Activated CD4-positive, alpha-beta T cell treated with anti-CD3 and anti-CD28 coated beads, Interleukin-2, amount 50 U/mL, for 24 hours (primary cell): ENCODE data around the gene APC2.
"Not testable (repeated sequence)": the region's sequence is repeated elsewhere in the genome, so short reads cannot be mapped to it uniquely, and the experiment has no call there.

ENCODE experiments used
- DNase-seq, 2 donors: peaks; one replicate each; pipeline ENCODE4 v3.0.0-alpha.2; 2020; ENCODE audit warnings: low read depth in 1 of 2, low spot score in 1 of 2

The APC2 gene

GRCh38 chr19:1475751-1476437, 26.0 kb downstream of the APC2 start:
- no peak for DNase-seq

DNA sequence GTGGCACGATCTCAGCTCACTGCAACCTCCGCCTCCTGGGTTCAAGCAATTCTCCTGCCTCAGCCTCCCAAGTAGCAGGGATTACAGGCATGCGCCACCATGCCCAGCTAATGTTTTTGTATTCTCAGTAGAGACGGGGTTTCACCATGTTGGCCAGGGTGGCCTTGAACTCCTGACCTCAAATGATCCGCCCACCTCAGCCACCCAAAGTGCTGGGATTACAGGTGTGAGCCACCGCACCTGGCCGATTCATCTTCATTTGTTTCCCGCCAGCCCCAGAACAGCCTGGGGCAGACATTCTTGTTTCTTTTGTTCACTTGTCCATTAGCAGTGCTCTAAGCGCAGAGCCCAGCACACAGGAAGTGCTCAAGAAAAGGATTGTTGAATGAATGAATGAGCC, 27.1 kb downstream of the APC2 start:
- DNase-seq = not testable (repeated sequence)

DNA sequence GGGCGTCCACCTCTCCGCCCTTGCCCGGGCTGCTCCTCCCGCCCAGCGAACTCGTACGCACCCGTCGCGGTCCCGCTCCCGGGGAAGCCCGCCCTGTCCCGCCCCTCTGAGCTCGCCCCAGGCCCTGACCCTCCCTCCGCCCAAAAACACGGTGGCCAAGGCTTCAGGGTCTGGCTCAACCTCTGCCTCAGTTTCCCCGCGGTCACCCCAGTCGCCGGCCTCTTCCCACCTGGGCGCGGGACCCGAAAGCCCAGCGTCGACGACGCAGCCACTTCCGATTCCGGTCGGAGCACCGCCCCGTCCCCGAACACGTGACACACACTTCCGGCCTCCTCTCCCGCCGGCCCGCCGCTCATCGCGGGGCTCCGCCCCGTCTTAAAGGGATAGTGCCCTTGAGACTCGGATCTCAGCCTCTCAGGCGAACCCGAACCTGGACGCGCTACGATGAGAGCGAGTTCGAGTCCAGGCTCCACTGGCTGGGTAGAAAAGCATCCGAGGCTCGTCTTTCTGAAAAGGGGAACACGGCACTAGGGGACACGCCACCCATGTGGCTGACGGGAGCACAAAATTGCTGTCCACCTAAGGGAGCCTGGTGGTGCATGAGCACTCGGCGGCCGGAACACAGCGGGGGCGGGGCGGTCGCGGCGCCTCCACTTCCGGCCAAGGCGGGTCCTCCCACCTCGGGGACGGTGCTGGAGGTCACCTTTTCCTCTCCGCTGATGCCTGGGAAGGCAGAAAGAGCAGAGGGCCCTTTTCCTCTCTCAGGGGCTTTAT, 29.2 kb downstream of the APC2 start, which contains the start of gene C19orf25:
Gene C19orf25 (minus strand): TSS at position 282 of the 774 bp plus-strand sequence. CDS start 312 bp downstream, outside the sequence.
- peak; percentile 80 to 90 for DNase-seq

GRCh38 chr19:1481224-1481892, 31.4 kb downstream of the APC2 start:
- DNase-seq = no peak

- no peak for DNase-seq
These were observed 32.0 kb downstream of the APC2 start for GRCh38 chr19:1481893-1482360.

- no peak for DNase-seq
These were observed 32.6 kb downstream of the APC2 start for GRCh38 chr19:1482361-1483130.

- DNase-seq = no peak
These were observed 33.4 kb downstream of the APC2 start for GRCh38 chr19:1483131-1483978.

GRCh38 chr19:1483979-1484428, 34.1 kb downstream of the APC2 start:
- DNase-seq = no peak

GRCh38 chr19:1486720-1487575, 37.0 kb downstream of the APC2 start:
- DNase-seq = no peak

DNA sequence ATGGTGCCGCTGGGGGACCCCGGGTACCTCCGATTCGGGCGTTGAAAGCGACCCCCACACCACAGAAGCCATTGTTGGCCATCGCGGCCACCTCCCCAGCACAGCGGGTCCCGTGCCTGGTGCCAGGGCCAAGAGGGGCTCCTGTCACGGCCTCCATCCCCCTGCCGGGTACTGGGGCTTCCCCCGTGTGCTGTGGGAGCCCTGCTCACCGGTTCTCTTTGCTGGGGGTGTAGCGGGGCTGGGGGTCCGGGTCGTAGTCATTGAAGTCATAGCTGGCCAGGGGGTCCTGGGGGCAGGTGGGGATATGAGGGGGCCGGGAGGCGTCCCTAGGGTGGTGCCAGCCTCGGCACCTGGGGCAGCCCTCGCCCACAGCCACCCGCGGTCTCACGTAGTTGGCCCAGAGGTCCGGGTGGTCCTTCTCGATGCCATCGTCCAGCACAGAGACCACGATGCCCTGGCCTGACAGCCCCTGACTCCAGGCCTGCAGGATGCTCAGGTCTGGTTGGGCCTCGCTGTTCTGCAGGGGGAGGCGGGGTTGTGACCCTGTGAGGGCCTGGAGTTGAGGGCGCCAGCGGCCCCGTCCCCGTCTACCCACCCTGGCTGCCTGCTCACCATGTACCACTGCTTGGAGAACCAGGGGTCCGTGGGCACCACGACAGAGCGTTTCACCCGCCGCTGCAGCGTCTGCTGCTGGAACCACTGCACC, 37.8 kb downstream of the APC2 start:
- DNase-seq = no peak

DNA sequence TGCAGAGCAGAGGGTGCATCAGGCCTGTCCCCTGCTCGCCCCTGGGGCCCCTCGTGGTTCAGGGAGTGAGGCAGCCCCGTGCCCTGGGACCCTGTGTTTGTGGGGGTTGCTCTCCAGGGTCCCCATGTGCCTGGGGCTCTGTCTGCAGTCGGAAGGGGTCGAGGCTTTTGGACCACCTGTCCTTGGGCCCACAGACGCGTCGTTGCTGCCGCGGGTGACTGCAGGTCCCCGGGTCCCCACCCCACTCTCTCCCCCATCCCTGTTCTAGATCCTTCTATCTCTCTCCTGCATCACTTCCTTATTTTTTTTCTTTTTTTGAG, 38.3 kb downstream of the APC2 start:
- no peak for DNase-seq

DNA sequence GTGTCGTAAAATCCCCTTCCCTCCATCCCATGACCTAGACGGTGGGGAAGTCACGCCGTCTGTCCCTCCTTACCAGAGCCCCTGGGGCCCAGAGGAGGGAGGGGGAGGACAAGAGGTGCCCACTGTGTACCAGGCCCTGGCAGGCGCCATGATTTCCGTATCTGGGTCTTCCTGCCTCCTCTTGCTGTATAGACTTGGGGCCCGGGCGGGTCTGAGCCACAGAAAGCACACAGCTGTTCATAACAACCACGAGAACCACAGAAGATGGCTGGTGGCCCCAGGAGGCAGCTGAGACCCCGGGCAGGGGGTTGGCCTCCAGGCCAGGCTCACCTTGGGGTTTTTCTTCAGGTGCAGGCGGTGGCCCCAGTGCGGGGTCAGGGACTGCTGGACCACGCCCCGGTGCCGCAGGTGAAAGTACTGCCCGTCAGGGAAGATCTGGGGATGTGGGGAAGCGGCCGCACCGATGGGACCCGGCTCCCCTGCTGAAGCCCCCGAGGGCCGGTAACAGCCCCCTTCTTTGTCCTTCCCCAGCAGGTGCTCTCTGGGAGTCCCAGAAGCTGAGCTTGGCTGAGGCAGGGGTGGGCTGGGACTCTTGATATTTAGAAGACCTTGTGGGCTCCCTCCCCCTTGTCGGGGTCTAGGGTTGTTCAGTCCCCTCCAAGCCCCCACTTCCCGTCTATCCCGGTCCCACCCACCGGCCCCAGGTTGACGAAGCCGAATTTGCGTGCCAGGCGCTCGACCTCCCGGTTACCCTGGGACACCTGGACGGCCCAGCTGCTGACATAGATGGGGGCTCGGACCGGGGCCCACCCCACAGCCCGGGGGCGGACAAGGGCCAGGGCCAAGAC, 39.8 kb downstream of the APC2 start:
- DNase-seq = no peak

DNA sequence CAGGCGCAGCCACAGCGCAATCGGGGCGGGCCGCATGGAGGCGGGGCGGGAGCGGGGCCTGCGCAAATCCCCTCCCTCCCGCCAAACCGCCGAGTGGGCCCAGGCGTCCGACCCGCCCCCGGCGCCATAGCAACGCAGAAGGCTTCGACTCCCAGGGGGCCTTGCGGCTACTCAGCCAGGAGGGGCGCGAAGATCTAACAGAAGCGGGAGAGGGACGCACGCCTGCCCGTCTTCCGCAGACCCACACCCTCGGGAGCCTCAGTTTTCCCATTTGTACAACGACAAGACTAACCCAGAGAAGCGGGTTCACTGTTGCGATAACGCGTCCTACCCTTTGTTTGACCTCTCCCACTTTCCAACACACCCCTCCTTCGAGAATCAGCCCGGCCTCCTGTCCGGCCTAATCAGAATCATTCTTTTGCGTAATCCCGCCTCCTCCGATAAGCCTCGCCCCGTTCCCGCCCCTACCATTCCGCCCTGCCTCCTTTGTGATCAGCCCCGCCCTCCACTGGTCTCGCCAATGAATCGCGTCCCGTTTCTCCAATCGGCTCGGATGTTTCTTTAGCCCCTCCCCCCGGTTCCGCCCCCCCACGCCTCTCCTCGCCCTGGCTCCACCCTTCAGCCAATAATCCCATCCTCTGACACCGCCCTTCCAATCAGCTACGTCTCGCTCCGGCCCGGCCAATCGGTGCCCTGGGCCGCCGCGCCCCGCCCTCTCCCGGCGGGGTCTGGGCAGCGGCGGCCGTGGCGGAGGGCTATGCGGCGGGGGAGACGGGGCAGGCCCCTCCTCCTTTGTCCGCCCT, 40.6 kb downstream of the APC2 start, which contains the start of gene PCSK4:
Gene PCSK4 (minus strand): TSS at position 40 of the 803 bp plus-strand sequence. CDS start 4 bp downstream, at position 36.
- DNase-seq = peak; percentile 97 to 99

- no peak for DNase-seq
These were observed 41.4 kb downstream of the APC2 start, which contains the start of gene REEP6 for GRCh38 chr19:1491114-1491848. Gene REEP6 (plus strand): TSS chr19:1491181. CDS start chr19:1491270, 89 bp downstream.

GRCh38 chr19:1491849-1492170, 41.9 kb downstream of the APC2 start:
- no peak for DNase-seq

GRCh38 chr19:1492474-1493006, 42.6 kb downstream of the APC2 start:
- DNase-seq = no peak
